NCI-H446 (cell line): ENCODE data around the gene TTLL11.

ENCODE experiments used
- DNase-seq, 2 experiments: peaks; one replicate each; lab custom pipeline; 2025; lab: John Stamatoyannopoulos, UW

TTLL11 gene

GRCh38 chr9:121853617-121854395, 239.3 kb downstream of the TTLL11 start:
- no peak for DNase-seq

- peak; percentile 8 to 29 for DNase-seq
Observed at GRCh38 chr9:121852651-121853616, 240.2 kb downstream of the TTLL11 start.

- DNase-seq = no peak
Observed at GRCh38 chr9:121852241-121852640, 240.9 kb downstream of the TTLL11 start.

- no peak for DNase-seq
Observed at GRCh38 chr9:121851641-121852091, 241.4 kb downstream of the TTLL11 start.

- DNase-seq = no peak
Observed at GRCh38 chr9:121850366-121850765, 242.7 kb downstream of the TTLL11 start.

- DNase-seq = no peak
Observed at GRCh38 chr9:121849554-121849953, 243.6 kb downstream of the TTLL11 start.

GRCh38 chr9:121844562-121844961, 248.5 kb downstream of the TTLL11 start:
- DNase-seq = no peak

GRCh38 chr9:121844098-121844497, 249.0 kb downstream of the TTLL11 start:
- no peak for DNase-seq

GRCh38 chr9:121842612-121842978, 250.5 kb downstream of the TTLL11 start:
- no peak for DNase-seq

- no peak for DNase-seq
Observed at GRCh38 chr9:121841771-121842611, 251.1 kb downstream of the TTLL11 start.

GRCh38 chr9:121840838-121841760, 252.0 kb downstream of the TTLL11 start:
- no peak for DNase-seq

GRCh38 chr9:121839726-121840500, 253.2 kb downstream of the TTLL11 start:
- no peak for DNase-seq

GRCh38 chr9:121838746-121839669, 254.1 kb downstream of the TTLL11 start:
- no peak for DNase-seq

- DNase-seq = no peak
Observed at GRCh38 chr9:121837113-121837961, 255.8 kb downstream of the TTLL11 start.

- DNase-seq = no peak
Observed at GRCh38 chr9:121836366-121836885, 256.7 kb downstream of the TTLL11 start.

GRCh38 chr9:121835587-121836365, 257.3 kb downstream of the TTLL11 start:
- no peak for DNase-seq

- DNase-seq = no peak
Observed at GRCh38 chr9:121833061-121833460, 260.0 kb downstream of the TTLL11 start.
